Osteocyte (in vitro differentiated cells): ENCODE data around the gene SPATS2L. TPM values are rescaled to one million over a fixed set of nuclear protein-coding genes. Genes with fewer than 3 reads are reported as not detected.

Experiments used
- DNase-seq: peaks from one replicate; pipeline ENCODE4 v3.0.0; 2021; ENCODE audit warnings: mixed read lengths; ENCODE audit not compliant: unreplicated experiment; ENCODE audit errors: extremely low spot score
- H3K27ac Mint-ChIP-seq: one replicate; pipeline ENCODE4 v1.8.0; 2021; ENCODE audit warnings: mild to moderate bottlenecking, mixed read lengths; ENCODE audit not compliant: unreplicated experiment
- H3K27me3 Mint-ChIP-seq: one replicate; pipeline ENCODE4 v1.8.0; 2021; ENCODE audit warnings: mixed read lengths; ENCODE audit not compliant: unreplicated experiment
- H3K36me3 Mint-ChIP-seq: one replicate; pipeline ENCODE4 v1.8.0; 2021; ENCODE audit warnings: mixed read lengths; ENCODE audit not compliant: unreplicated experiment
- H3K4me1 Mint-ChIP-seq: one replicate; pipeline ENCODE4 v1.8.0; 2021; ENCODE audit warnings: mixed read lengths; ENCODE audit not compliant: unreplicated experiment
- H3K4me3 Mint-ChIP-seq: one replicate; pipeline ENCODE4 v1.8.0; 2021; ENCODE audit warnings: mild to moderate bottlenecking, moderate library complexity, mixed read lengths; ENCODE audit not compliant: unreplicated experiment
- H3K9me3 Mint-ChIP-seq: one replicate; pipeline ENCODE4 v1.8.0; 2021; ENCODE audit warnings: mixed read lengths; ENCODE audit not compliant: unreplicated experiment
- total RNA-seq: library from RNA; stranded (reverse); gene quantifications from 2 replicates; pipeline ENCODE4 v1.2.1, GENCODE V29; 2021
- TF ChIP-seq, protein P1 (sequence below): fragments of 200-600 bp; sonication (generic); IDR thresholded peaks from 2 replicates; pipeline ENCODE4 v1.5.0; 2021; ENCODE audit warnings: antibody characterized with exemption, mild to moderate bottlenecking, moderate library complexity

The SPATS2L gene
- total RNA-seq, 1 donor from 2014 or later, result 152 TPM

DNA sequence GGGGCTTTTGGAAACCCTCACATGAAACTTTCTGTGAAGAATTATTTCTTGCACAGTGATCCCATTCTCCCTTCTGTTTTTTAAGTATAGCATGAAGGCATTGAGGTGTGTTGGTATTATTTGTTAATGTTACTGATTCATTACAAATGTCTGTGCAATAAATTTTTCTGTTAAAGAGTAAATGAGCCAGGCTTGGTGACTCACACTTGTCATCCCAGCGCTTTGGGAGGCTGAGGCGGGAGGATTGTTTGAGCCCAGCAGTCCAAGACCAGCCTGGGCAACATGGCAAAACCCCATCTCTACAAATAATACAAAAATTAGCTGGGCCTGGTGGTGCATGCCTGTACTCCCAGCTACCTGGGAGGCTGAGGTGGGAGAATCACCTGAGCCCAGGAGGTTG lies 115.6 kb downstream of the SPATS2L start:
- Mint-ChIP-seq H3K27ac (no peak overlapping the region), H3K4me3 (no peak overlapping the region), H3K4me1 (no peaks in the 10 kb centered on the region), H3K36me3 (peaks cover 48% of the 10 kb centered on the region), H3K27me3 (no peaks in the 10 kb centered on the region), H3K9me3 (no peaks in the 10 kb centered on the region)
- DNase-seq, result no peak
- TF ChIP-seq, protein P1, sequence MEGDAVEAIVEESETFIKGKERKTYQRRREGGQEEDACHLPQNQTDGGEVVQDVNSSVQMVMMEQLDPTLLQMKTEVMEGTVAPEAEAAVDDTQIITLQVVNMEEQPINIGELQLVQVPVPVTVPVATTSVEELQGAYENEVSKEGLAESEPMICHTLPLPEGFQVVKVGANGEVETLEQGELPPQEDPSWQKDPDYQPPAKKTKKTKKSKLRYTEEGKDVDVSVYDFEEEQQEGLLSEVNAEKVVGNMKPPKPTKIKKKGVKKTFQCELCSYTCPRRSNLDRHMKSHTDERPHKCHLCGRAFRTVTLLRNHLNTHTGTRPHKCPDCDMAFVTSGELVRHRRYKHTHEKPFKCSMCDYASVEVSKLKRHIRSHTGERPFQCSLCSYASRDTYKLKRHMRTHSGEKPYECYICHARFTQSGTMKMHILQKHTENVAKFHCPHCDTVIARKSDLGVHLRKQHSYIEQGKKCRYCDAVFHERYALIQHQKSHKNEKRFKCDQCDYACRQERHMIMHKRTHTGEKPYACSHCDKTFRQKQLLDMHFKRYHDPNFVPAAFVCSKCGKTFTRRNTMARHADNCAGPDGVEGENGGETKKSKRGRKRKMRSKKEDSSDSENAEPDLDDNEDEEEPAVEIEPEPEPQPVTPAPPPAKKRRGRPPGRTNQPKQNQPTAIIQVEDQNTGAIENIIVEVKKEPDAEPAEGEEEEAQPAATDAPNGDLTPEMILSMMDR, result no peak

DNA sequence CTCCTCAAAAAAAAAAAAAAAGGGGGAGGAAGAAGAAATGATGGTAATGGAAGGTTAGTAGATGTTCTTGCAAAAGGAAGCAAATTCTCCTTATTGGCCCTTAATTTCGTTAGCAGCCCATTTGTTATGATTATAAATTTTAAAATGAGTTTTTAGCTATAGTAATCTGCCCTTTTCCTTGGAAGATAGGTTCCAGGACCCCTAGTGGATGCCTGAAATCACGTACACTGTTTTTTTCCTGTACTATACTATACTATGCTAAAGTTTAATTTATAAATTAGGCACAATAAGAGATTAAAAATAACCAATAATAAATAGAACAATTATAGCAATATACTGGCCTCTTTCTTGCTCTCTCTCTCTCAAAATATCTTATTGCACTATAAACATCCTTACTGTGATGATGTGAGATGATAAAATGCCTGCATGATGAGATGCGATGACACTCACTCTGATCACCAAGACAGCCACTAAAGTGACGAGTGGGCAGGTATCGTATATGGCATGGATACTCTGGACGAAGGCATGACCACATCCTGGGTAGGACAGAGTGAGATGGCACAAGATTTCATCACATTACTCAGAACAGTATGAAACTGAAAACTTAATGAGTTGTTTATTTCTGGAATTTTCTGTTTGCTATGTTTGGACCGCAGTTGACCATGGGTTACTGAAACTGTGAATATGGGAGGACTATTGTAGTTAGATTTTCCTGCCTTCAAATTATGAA lies 116.2 kb downstream of the SPATS2L start:
- Mint-ChIP-seq H3K27me3 (no peaks in the 10 kb centered on the region), H3K36me3 (peaks cover 42% of the 10 kb centered on the region), H3K9me3 (no peaks in the 10 kb centered on the region), H3K27ac (no peak overlapping the region), H3K4me1 (no peaks in the 10 kb centered on the region), H3K4me3 (no peak overlapping the region)
- DNase-seq, result no peak
- TF ChIP-seq, protein P1, result peak; percentile 36

DNA sequence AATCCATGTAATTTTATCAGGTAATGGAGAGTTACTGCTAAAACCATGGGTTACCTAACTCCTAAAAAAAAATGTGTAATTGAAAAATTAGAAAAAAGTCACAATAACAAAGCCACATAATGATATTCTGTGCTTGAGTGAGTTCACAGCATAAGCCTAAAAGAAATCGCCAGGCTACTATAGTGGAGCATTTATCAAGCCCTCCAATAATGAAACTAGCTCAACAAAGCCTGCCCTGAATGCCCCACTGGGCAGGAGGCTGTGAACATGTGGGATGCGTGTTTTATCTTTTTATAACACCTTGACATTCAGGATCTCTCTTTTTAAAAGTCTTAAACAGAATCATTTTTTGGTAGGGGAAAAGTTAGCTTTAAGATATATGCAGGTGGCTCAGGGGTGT lies 117.0 kb downstream of the SPATS2L start:
- Mint-ChIP-seq H3K27me3 (no peaks in the 10 kb centered on the region), H3K9me3 (no peaks in the 10 kb centered on the region), H3K4me1 (no peaks in the 10 kb centered on the region), H3K27ac (no peak overlapping the region), H3K4me3 (no peak overlapping the region), H3K36me3 (peaks cover 41% of the 10 kb centered on the region)
- TF ChIP-seq, protein P1, result no peak
- no peak for DNase-seq

GRCh38 chr2:200425026-200425821 lies 118.7 kb downstream of the SPATS2L start:
- TF ChIP-seq, protein P1, result no peak
- no peak for DNase-seq
- Mint-ChIP-seq H3K27ac (no peak overlapping the region), H3K9me3 (no peaks in the 10 kb centered on the region), H3K27me3 (no peaks in the 10 kb centered on the region), H3K4me3 (no peak overlapping the region), H3K36me3 (peaks cover 26% of the 10 kb centered on the region), H3K4me1 (peaks cover 3% of the 10 kb centered on the region)

DNA sequence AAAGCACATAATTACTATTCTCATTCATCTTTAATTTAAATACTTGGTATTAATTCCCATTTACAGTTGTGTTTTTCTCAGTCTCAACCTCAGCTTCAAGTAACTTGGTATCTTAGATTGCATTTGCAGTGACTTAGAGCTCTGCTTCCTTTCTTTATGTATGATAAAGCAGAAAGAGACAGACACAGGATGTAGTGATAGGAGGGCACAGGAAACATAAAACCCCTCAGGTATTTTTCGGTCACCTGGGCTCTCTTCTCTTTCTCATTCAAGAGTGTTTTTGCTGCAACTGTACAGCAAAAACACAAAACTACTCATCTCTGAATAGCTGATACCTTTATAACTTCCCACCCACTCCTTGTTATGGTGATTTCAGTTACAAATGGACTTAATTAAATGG lies 120.3 kb downstream of the SPATS2L start:
- peaks cover 11% of the 10 kb centered on the region for H3K4me1 Mint-ChIP-seq
- no peaks in the 10 kb centered on the region for H3K27me3 Mint-ChIP-seq
- TF ChIP-seq, protein P1, result no peak
- peaks cover 16% of the 10 kb centered on the region for H3K36me3 Mint-ChIP-seq
- no peak for DNase-seq
- H3K4me3 Mint-ChIP-seq, result no peak overlapping the region
- no peak overlapping the region for H3K27ac Mint-ChIP-seq
- H3K9me3 Mint-ChIP-seq, result no peaks in the 10 kb centered on the region
